WTC11 (cell line): ENCODE data around the gene PRKCE. TPM values are rescaled to one million over a fixed set of nuclear protein-coding genes. Genes with fewer than 3 reads are reported as not detected.

Experiments used
- ATAC-seq: fragments of 200-7000 bp; cut with Tn5 transposase; 2 replicates; pipeline ENCODE4 v1.10.0; 2021; ENCODE audit warnings: mild to moderate bottlenecking, moderate library complexity
- CTCF ChIA-PET: fragments of 300-600 bp; sonication (Branson Sonifier 250); formaldehyde crosslinking; loops from one replicate; lab custom pipeline; 2021; ENCODE audit warnings: antibody characterized with exemption; lab: Charles Lee
- POLR2A ChIA-PET: fragments of 350-600 bp; sonication (Branson Sonifier 250); formaldehyde crosslinking; loops from one replicate; lab custom pipeline; 2021; ENCODE audit warnings: antibody characterized with exemption; lab: Charles Lee
- DNase-seq: peaks from one replicate; pipeline ENCODE4 v3.0.0; 2021; ENCODE audit warnings: low spot score
- H3K27ac Mint-ChIP-seq: 2 replicates; pipeline ENCODE4 v1.8.0; 2021; ENCODE audit warnings: mixed read lengths
- H3K27me3 Mint-ChIP-seq: 2 replicates; pipeline ENCODE4 v1.8.0; 2021; ENCODE audit warnings: low read depth, mild to moderate bottlenecking, moderate library complexity, mixed read lengths
- H3K36me3 Mint-ChIP-seq: 2 replicates; pipeline ENCODE4 v1.8.0; 2021; ENCODE audit warnings: mixed read lengths
- H3K4me1 Mint-ChIP-seq: 2 replicates; pipeline ENCODE4 v1.8.0; 2022; ENCODE audit warnings: mixed read lengths
- H3K4me3 Mint-ChIP-seq: 2 replicates; pipeline ENCODE4 v1.8.0; 2021; ENCODE audit warnings: mild to moderate bottlenecking, moderate library complexity, mixed read lengths
- H3K9me3 Mint-ChIP-seq: 2 replicates; pipeline ENCODE4 v1.8.0; 2021; ENCODE audit warnings: mixed read lengths
- FOXP1 ChIP-seq: sonication (generic); formaldehyde crosslinking; IDR thresholded peaks from 2 replicates; pipeline ENCODE4 v1.8.0; 2022; ENCODE audit warnings: missing genetic modification reagents, mild to moderate bottlenecking, moderate library complexity, borderline replicate concordance
- GRHL2 ChIP-seq: fragments of 250-450 bp; sonication (Bioruptor Pico); IDR thresholded peaks from 2 replicates; pipeline ENCODE4 v1.8.0; 2022; ENCODE audit warnings: mild to moderate bottlenecking, moderate library complexity; ENCODE audit not compliant: insufficient replicate concordance, severe bottlenecking
- HMGXB4 ChIP-seq: sonication (generic); formaldehyde crosslinking; IDR thresholded peaks from 2 replicates; pipeline ENCODE4 v1.8.1; 2023; ENCODE audit warnings: mild to moderate bottlenecking, moderate library complexity, missing genetic modification reagents
- KAT7 ChIP-seq: sonication (generic); formaldehyde crosslinking; IDR thresholded peaks from 2 replicates; pipeline ENCODE4 v1.8.1; 2023; ENCODE audit warnings: missing genetic modification reagents, mild to moderate bottlenecking, borderline replicate concordance
- NFE2L1 ChIP-seq: sonication (generic); formaldehyde crosslinking; IDR thresholded peaks from 2 replicates; pipeline ENCODE4 v1.8.1; 2023; ENCODE audit warnings: missing genetic modification reagents
- NR3C1 ChIP-seq: sonication (generic); formaldehyde crosslinking; conservative IDR thresholded peaks from 2 replicates; pipeline ENCODE4 v1.8.1; 2023; ENCODE audit warnings: low read depth, mild to moderate bottlenecking, missing genetic modification reagents
- OVOL2 ChIP-seq: fragments of 250-450 bp; sonication (Bioruptor Pico); IDR thresholded peaks from 2 replicates; pipeline ENCODE4 v1.9.0; 2021; ENCODE audit warnings: mild to moderate bottlenecking, borderline replicate concordance
- SMAD3 ChIP-seq: sonication (generic); formaldehyde crosslinking; IDR thresholded peaks from 2 replicates; pipeline ENCODE4 v1.8.0; 2022; ENCODE audit warnings: missing genetic modification reagents, mild to moderate bottlenecking, borderline replicate concordance
- TP53 ChIP-seq: sonication (generic); formaldehyde crosslinking; IDR thresholded peaks from 2 replicates; pipeline ENCODE4 v1.8.1; 2023; ENCODE audit warnings: mild to moderate bottlenecking, missing genetic modification reagents
- ZBTB21 ChIP-seq: sonication (generic); formaldehyde crosslinking; IDR thresholded peaks from 2 replicates; pipeline ENCODE4 v1.8.1; 2023; ENCODE audit warnings: mild to moderate bottlenecking, missing genetic modification reagents, borderline replicate concordance
- ZNF121 ChIP-seq: sonication (generic); formaldehyde crosslinking; IDR thresholded peaks from 2 replicates; pipeline ENCODE4 v1.8.0; 2023; ENCODE audit warnings: missing genetic modification reagents
- ZNF281 ChIP-seq: sonication (generic); formaldehyde crosslinking; IDR thresholded peaks from 2 replicates; pipeline ENCODE4 v1.8.0; 2023; ENCODE audit warnings: mild to moderate bottlenecking, missing genetic modification reagents
- ZNF423 ChIP-seq: fragments of 250-450 bp; sonication (Bioruptor Pico); IDR thresholded peaks from 2 replicates; pipeline ENCODE4 v2.1.2; 2022; ENCODE audit warnings: mild to moderate bottlenecking, moderate library complexity
- total RNA-seq: library from RNA; stranded (reverse); gene quantifications from 3 replicates; pipeline ENCODE4 v1.2.3, GENCODE V29; 2021
- TF ChIP-seq, protein P1 (sequence below): sonication (generic); formaldehyde crosslinking; IDR thresholded peaks from 2 replicates; pipeline ENCODE4 v1.8.1; 2023; ENCODE audit warnings: mild to moderate bottlenecking, missing genetic modification reagents, borderline replicate concordance
- TF ChIP-seq, protein P2 (sequence below): sonication (generic); formaldehyde crosslinking; IDR thresholded peaks from 2 replicates; pipeline ENCODE4 v1.8.1; 2022; ENCODE audit warnings: low read depth, missing genetic modification reagents, borderline replicate concordance
- TF ChIP-seq, protein P3 (sequence below): sonication (generic); formaldehyde crosslinking; IDR thresholded peaks from 2 replicates; pipeline ENCODE4 v1.8.1; 2023; ENCODE audit warnings: mild to moderate bottlenecking, missing genetic modification reagents

PRKCE gene
- total RNA-seq, 1 experiment from 2014 or later, result 5.8 TPM

- H3K27me3 Mint-ChIP-seq, result peaks cover 4% of the 10 kb centered on the region; the same call in 1 of the 2 replicates
- no peak for TF ChIP-seq GRHL2 (CRISPR knock-in tag)
- TF ChIP-seq SMAD3 (CRISPR knock-in tag), result no peak
- no peak for TF ChIP-seq ZBTB21
- no peak for TF ChIP-seq FOXP1 (CRISPR knock-in tag)
- no peak for TF ChIP-seq ZNF281 (CRISPR knock-in tag)
- TF ChIP-seq KAT7, result no peak
- TF ChIP-seq ZNF121, result no peak
- no peak for TF ChIP-seq NFE2L1 (CRISPR knock-in tag)
- no peak for TF ChIP-seq TP53 (CRISPR knock-in tag)
- TF ChIP-seq, protein P1, sequence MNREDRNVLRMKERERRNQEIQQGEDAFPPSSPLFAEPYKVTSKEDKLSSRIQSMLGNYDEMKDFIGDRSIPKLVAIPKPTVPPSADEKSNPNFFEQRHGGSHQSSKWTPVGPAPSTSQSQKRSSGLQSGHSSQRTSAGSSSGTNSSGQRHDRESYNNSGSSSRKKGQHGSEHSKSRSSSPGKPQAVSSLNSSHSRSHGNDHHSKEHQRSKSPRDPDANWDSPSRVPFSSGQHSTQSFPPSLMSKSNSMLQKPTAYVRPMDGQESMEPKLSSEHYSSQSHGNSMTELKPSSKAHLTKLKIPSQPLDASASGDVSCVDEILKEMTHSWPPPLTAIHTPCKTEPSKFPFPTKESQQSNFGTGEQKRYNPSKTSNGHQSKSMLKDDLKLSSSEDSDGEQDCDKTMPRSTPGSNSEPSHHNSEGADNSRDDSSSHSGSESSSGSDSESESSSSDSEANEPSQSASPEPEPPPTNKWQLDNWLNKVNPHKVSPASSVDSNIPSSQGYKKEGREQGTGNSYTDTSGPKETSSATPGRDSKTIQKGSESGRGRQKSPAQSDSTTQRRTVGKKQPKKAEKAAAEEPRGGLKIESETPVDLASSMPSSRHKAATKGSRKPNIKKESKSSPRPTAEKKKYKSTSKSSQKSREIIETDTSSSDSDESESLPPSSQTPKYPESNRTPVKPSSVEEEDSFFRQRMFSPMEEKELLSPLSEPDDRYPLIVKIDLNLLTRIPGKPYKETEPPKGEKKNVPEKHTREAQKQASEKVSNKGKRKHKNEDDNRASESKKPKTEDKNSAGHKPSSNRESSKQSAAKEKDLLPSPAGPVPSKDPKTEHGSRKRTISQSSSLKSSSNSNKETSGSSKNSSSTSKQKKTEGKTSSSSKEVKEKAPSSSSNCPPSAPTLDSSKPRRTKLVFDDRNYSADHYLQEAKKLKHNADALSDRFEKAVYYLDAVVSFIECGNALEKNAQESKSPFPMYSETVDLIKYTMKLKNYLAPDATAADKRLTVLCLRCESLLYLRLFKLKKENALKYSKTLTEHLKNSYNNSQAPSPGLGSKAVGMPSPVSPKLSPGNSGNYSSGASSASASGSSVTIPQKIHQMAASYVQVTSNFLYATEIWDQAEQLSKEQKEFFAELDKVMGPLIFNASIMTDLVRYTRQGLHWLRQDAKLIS (CRISPR knock-in tag), result no peak
- TF ChIP-seq HMGXB4 (CRISPR knock-in tag), result no peak
- TF ChIP-seq, protein P2, sequence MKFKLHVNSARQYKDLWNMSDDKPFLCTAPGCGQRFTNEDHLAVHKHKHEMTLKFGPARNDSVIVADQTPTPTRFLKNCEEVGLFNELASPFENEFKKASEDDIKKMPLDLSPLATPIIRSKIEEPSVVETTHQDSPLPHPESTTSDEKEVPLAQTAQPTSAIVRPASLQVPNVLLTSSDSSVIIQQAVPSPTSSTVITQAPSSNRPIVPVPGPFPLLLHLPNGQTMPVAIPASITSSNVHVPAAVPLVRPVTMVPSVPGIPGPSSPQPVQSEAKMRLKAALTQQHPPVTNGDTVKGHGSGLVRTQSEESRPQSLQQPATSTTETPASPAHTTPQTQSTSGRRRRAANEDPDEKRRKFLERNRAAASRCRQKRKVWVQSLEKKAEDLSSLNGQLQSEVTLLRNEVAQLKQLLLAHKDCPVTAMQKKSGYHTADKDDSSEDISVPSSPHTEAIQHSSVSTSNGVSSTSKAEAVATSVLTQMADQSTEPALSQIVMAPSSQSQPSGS, result no peak
- no peak for TF ChIP-seq NR3C1 (CRISPR knock-in tag)
- DNase-seq (no peak), ATAC-seq (no peak)
- no peaks in the 10 kb centered on the region for H3K9me3 Mint-ChIP-seq
- no peaks in the 10 kb centered on the region for H3K36me3 Mint-ChIP-seq
- POLR2A ChIA-PET, result no interaction called here
- CTCF ChIA-PET, result no interaction called here
- H3K4me3 Mint-ChIP-seq, result no peak overlapping the region
- H3K4me1 Mint-ChIP-seq, result peaks cover 10% of the 10 kb centered on the region
- H3K27ac Mint-ChIP-seq, result no peak overlapping the region
Measured at GRCh38 chr2:45974762-45975408, 323.4 kb downstream of the PRKCE start.

GRCh38 chr2:45975752-45976517, 324.5 kb downstream of the PRKCE start:
- peaks cover 4% of the 10 kb centered on the region; the same call in 1 of the 2 replicates for H3K27me3 Mint-ChIP-seq
- POLR2A ChIA-PET, result no interaction called here
- H3K27ac Mint-ChIP-seq, result no peak overlapping the region
- no peak overlapping the region for H3K4me3 Mint-ChIP-seq
- peaks cover 10% of the 10 kb centered on the region for H3K4me1 Mint-ChIP-seq
- no peaks in the 10 kb centered on the region for H3K36me3 Mint-ChIP-seq
- CTCF ChIA-PET, result interaction anchor here (1.0 to 1.2 kb wide), 2 partner anchors 17 to 352 kb away, joined by 3 read pairs; no protein-coding TSS in a partner anchor
- H3K9me3 Mint-ChIP-seq, result no peaks in the 10 kb centered on the region
- ATAC-seq, result no peak
- no peak for DNase-seq
- TF ChIP-seq SMAD3 (CRISPR knock-in tag) (no peak), OVOL2 (CRISPR knock-in tag) (no peak), ZNF281 (CRISPR knock-in tag) (no peak), ZNF423 (CRISPR knock-in tag) (no peak)
- TF ChIP-seq, protein P3, sequence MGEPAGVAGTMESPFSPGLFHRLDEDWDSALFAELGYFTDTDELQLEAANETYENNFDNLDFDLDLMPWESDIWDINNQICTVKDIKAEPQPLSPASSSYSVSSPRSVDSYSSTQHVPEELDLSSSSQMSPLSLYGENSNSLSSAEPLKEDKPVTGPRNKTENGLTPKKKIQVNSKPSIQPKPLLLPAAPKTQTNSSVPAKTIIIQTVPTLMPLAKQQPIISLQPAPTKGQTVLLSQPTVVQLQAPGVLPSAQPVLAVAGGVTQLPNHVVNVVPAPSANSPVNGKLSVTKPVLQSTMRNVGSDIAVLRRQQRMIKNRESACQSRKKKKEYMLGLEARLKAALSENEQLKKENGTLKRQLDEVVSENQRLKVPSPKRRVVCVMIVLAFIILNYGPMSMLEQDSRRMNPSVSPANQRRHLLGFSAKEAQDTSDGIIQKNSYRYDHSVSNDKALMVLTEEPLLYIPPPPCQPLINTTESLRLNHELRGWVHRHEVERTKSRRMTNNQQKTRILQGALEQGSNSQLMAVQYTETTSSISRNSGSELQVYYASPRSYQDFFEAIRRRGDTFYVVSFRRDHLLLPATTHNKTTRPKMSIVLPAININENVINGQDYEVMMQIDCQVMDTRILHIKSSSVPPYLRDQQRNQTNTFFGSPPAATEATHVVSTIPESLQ, result no peak
